Type B pancreatic cell (in vitro differentiated cells): ENCODE results near the gene HBM. TPM values are rescaled to one million over a fixed set of nuclear protein-coding genes. Genes with fewer than 3 reads are reported as not detected.
"Not testable (repeated sequence)": the region's sequence is repeated elsewhere in the genome, so short reads cannot be mapped to it uniquely, and the experiment has no call there.

Source experiments
- DNase-seq: peaks from one replicate; pipeline ENCODE4 v3.0.0; 2021; ENCODE audit warnings: mixed read lengths; ENCODE audit not compliant: unreplicated experiment; ENCODE audit errors: extremely low spot score
- H3K27ac Mint-ChIP-seq: 2 replicates; pipeline ENCODE4 v1.8.0; 2021; ENCODE audit warnings: mild to moderate bottlenecking, mixed read lengths
- H3K27me3 Mint-ChIP-seq: 2 replicates; pipeline ENCODE4 v1.8.0; 2021; ENCODE audit warnings: mixed read lengths
- H3K36me3 Mint-ChIP-seq: 2 replicates; pipeline ENCODE4 v1.8.0; 2021; ENCODE audit warnings: mixed read lengths
- H3K4me1 Mint-ChIP-seq: one replicate; pipeline ENCODE4 v1.8.0; 2021; ENCODE audit warnings: mixed read lengths; ENCODE audit not compliant: unreplicated experiment
- H3K4me3 Mint-ChIP-seq: 2 replicates; pipeline ENCODE4 v1.8.0; 2021; ENCODE audit warnings: mild to moderate bottlenecking, mixed read lengths
- H3K9me3 Mint-ChIP-seq: 2 replicates; pipeline ENCODE4 v1.8.0; 2021; ENCODE audit warnings: mixed read lengths
- CTCF ChIP-seq: fragments of 200-600 bp; sonication (generic); conservative IDR thresholded peaks from 2 replicates; pipeline ENCODE4 v1.5.0; 2021; ENCODE audit warnings: antibody characterized with exemption, mild to moderate bottlenecking
- total RNA-seq: library from RNA; stranded (reverse); gene quantifications from 2 replicates; pipeline ENCODE4 v1.2.1, GENCODE V29; 2021; ENCODE audit warnings: low replicate concordance

Gene HBM
- total RNA-seq, 1 donor from 2014 or later: not detected

- H3K27ac Mint-ChIP-seq: no peak overlapping the region
- no peak for DNase-seq
- H3K36me3 Mint-ChIP-seq: peaks cover 20% of the 10 kb centered on the region
- no peaks in the 10 kb centered on the region for H3K27me3 Mint-ChIP-seq
- no peak overlapping the region for H3K4me3 Mint-ChIP-seq
- H3K4me1 Mint-ChIP-seq: no peaks in the 10 kb centered on the region
- TF ChIP-seq CTCF: no peak
- H3K9me3 Mint-ChIP-seq: no peaks in the 10 kb centered on the region
These were observed 27.7 kb downstream of the HBM start for GRCh38 chr16:193441-193840.

DNA sequence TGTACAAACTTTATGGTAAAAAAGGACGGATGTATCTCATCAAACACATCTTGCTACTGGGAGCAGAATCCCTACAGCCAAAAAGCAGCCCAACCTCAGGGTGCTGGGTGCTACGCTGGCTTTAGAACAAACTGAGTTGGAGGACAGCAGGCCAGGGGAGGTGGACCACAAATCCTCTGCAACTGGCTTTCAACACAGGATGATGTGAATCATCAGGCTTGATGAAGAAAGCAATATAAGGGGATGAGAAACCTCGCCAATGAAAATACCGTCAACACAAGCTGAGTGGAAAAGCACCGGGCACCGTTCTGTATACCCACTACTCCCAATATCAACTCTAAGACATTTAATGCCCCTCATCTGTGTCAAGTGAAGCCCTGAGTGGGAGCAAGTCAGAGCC lies 28.7 kb downstream of the HBM start:
- H3K9me3 Mint-ChIP-seq: no peaks in the 10 kb centered on the region
- no peak overlapping the region for H3K4me3 Mint-ChIP-seq
- H3K27ac Mint-ChIP-seq: no peak overlapping the region
- no peaks in the 10 kb centered on the region for H3K4me1 Mint-ChIP-seq
- peaks cover 16% of the 10 kb centered on the region for H3K36me3 Mint-ChIP-seq
- no peaks in the 10 kb centered on the region for H3K27me3 Mint-ChIP-seq
- no peak for TF ChIP-seq CTCF
- no peak for DNase-seq

DNA sequence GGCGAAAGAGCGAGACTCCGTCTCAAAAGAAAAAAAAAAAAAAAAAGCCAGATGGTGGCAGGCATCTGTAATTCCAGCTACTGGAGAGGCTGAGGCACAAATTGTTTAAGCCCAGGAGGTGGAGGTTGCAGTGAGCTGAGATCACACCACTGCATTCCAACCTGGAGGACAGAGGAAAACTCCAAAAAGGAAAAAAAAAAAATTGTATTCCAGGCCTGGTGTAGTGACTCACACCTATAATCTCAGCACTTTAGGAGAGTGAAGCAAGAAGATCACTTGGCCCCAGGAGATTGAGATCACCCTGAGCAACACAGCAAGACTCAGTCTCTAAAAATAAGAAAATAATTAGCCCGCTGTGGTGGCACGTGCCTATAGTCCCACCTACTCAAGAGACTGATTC lies 34.6 kb downstream of the HBM start:
- H3K4me3 Mint-ChIP-seq: no peak overlapping the region
- no peaks in the 10 kb centered on the region for H3K4me1 Mint-ChIP-seq
- H3K36me3 Mint-ChIP-seq: peaks cover 19% of the 10 kb centered on the region
- DNase-seq: no peak
- TF ChIP-seq CTCF: no peak
- no peaks in the 10 kb centered on the region for H3K9me3 Mint-ChIP-seq
- H3K27ac Mint-ChIP-seq: no peak overlapping the region
- no peaks in the 10 kb centered on the region for H3K27me3 Mint-ChIP-seq

- Mint-ChIP-seq H3K36me3 (peaks cover 27% of the 10 kb centered on the region), H3K27ac (no peak overlapping the region), H3K27me3 (no peaks in the 10 kb centered on the region), H3K4me3 (no peak overlapping the region), H3K4me1 (no peaks in the 10 kb centered on the region), H3K9me3 (no peaks in the 10 kb centered on the region)
- DNase-seq: no peak
- no peak for TF ChIP-seq CTCF
These were observed 37.5 kb downstream of the HBM start for GRCh38 chr16:203246-203645.

DNA sequence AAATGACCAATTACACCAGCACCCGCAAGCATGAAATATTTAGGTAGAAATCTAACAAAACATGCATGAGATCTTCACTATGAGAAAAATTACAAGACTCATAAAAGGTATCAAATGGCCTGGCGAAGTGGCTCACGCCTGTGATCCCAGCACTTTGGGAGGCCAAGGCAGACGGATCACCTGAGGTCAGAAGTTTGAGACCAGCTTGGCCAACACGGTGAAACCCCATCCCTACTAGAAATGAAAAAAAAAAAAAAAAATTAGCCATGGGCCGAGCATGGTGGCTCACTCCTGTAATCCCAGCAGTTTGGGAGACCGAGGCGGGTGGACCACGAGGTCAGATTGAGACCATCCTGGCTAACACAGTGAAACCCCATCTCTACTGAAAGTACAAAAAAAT lies 38.3 kb downstream of the HBM start:
- peaks cover 29% of the 10 kb centered on the region for H3K36me3 Mint-ChIP-seq
- H3K27ac Mint-ChIP-seq: not testable (repeated sequence)

GRCh38 chr16:209359-209758 lies 43.6 kb downstream of the HBM start:
- H3K27me3 Mint-ChIP-seq, DNase-seq, H3K9me3 Mint-ChIP-seq, H3K4me1 Mint-ChIP-seq, H3K27ac Mint-ChIP-seq, H3K4me3 Mint-ChIP-seq: not testable (repeated sequence)
- peaks cover 21% of the 10 kb centered on the region for H3K36me3 Mint-ChIP-seq

More for the DNA sequence above, 38.3 kb downstream of the HBM start:
- DNase-seq, H3K27me3 Mint-ChIP-seq, H3K9me3 Mint-ChIP-seq, H3K4me3 Mint-ChIP-seq, H3K4me1 Mint-ChIP-seq: not testable (repeated sequence)

- not testable (repeated sequence) for H3K4me3 Mint-ChIP-seq, H3K27ac Mint-ChIP-seq, H3K9me3 Mint-ChIP-seq, H3K4me1 Mint-ChIP-seq, H3K27me3 Mint-ChIP-seq, DNase-seq
- peaks cover 22% of the 10 kb centered on the region for H3K36me3 Mint-ChIP-seq
These were observed 45.9 kb downstream of the HBM start for GRCh38 chr16:211631-212180.
